Fibroblast of villous mesenchyme (primary cell): ENCODE results near the gene TMEM238. TPM values are rescaled to one million over a fixed set of nuclear protein-coding genes. Genes with fewer than 3 reads are reported as not detected.

ENCODE experiments used
- DNase-seq: peaks from one replicate; pipeline ENCODE4 v3.0.0-alpha.2; 2010; ENCODE audit warnings: low read depth
- H3K4me3 ChIP-seq: 2 replicates; pipeline ENCODE4 v1.5.1; 2011; ENCODE audit warnings: low read depth, mild to moderate bottlenecking, low read length
- total RNA-seq: library from RNA; depleted of rRNA; stranded (reverse); fragments of >200 nt; gene quantifications from 2 replicates; pipeline ENCODE4 v1.2.3, GENCODE V29; 2012
- TF ChIP-seq, protein P1 (sequence below): IDR thresholded peaks from 2 replicates; pipeline ENCODE4 v1.5.1; 2012; ENCODE audit warnings: low read depth, mild to moderate bottlenecking, low read length; ENCODE audit not compliant: insufficient read depth

Gene TMEM238
- total RNA-seq, 1 donor, result not detected

DNA sequence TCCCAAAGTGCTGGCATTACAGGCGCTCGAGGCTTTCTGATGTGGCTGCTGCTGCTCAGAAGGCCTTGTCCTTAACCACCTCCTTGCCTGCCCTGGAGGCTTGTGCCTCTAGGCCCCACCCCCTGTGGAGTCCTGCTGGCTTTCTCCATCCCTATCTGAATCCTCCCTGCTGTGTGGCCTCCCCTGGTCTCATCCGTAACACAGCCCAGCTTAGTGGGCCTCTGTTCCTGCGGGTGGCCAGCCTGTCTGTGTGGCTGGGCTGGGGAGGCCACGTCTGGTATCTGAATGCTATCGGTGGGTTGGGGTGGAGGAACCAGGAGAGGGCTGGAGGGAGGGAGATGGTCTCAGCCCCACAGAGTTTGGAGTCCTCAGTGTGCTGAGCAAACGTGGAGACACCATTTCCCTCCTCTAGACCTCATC is 6.4 kb upstream of the TMEM238 start:
- no peak for DNase-seq

DNA sequence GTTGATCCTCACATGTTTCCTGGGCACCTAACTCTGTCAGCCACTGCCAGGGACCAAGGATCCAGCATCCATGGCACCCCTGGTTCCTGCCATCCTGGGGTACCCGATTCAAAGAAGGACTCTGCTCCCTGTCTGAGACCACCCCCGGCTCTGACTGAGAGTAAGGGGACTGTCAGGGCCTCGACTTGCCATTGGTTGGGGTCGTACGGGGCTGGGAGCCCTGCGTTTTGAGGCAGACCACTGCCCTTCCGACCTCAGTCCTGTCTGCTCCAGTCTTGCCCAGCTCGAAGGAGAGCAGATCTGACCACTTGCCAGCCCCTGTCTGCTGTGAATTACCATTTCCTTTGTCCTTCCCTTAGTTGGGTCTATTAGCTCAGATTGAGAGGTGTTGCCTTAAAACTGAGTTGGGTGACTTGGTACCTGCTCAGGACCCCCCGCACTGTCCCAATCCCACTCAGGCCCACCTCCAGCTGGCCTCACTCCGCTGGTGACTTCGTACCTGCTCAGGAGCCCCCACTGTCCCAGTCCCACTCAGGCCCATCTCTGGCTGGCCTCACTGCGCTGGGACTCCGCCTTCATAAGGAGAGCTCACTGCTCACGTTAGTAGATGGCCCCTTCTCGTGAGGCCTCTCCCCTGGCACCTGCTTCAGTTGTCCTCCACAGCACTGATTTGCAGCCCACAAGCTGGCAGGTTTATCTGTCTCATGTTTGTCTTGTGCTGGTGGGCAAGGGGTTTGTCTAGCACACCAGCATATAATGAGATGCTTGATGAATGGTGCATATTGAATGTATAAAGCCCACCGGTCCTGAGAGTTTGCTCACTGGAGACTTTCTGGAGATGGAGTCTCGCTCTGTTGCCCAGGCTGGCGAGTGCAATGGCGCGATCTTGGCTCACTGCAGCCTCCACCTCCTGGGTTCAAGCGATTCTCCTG is 5.6 kb upstream of the TMEM238 start:
- H3K4me3 ChIP-seq, result no peak overlapping the region
- DNase-seq, result no peak
- TF ChIP-seq, protein P1, sequence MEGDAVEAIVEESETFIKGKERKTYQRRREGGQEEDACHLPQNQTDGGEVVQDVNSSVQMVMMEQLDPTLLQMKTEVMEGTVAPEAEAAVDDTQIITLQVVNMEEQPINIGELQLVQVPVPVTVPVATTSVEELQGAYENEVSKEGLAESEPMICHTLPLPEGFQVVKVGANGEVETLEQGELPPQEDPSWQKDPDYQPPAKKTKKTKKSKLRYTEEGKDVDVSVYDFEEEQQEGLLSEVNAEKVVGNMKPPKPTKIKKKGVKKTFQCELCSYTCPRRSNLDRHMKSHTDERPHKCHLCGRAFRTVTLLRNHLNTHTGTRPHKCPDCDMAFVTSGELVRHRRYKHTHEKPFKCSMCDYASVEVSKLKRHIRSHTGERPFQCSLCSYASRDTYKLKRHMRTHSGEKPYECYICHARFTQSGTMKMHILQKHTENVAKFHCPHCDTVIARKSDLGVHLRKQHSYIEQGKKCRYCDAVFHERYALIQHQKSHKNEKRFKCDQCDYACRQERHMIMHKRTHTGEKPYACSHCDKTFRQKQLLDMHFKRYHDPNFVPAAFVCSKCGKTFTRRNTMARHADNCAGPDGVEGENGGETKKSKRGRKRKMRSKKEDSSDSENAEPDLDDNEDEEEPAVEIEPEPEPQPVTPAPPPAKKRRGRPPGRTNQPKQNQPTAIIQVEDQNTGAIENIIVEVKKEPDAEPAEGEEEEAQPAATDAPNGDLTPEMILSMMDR, result no peak

More for the DNA sequence above, 6.4 kb upstream of the TMEM238 start:
- TF ChIP-seq, protein P1, result no peak
- no peak overlapping the region for H3K4me3 ChIP-seq

DNA sequence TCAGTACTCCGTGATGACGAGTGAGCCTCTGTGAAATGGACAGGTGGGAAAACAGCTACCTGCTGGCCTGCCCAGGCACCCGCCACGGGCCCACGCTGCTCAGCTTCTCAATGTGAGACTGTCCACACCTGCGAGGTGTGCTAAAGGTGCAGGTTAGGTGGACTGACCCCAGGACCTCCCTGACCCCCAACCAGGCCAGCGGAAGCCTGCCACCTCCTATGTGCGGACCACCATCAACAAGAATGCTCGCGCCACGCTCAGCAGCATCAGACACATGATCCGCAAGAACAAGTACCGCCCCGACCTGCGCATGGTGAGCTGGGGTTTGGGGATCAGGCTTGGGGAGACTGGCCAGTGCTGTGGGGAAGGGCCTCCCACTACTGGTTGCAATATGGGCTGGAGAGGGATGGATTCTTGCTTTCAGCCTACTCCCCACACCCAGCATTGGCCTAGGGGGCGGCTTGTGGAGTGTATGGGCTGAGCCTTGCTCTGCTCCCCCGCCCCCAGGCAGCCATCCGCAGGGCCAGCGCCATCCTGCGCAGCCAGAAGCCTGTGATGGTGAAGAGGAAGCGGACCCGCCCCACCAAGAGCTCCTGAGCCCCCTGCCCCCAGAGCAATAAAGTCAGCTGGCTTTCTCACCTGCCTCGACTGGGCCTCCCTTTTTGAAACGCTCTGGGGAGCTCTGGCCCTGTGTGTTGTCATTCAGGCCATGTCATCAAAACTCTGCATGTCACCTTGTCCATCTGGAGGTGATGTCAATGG is 3.8 kb upstream of the TMEM238 start:
- peak overlapping the region; percentile 98 for H3K4me3 ChIP-seq
- no peak for DNase-seq
- TF ChIP-seq, protein P1, result no peak

DNA sequence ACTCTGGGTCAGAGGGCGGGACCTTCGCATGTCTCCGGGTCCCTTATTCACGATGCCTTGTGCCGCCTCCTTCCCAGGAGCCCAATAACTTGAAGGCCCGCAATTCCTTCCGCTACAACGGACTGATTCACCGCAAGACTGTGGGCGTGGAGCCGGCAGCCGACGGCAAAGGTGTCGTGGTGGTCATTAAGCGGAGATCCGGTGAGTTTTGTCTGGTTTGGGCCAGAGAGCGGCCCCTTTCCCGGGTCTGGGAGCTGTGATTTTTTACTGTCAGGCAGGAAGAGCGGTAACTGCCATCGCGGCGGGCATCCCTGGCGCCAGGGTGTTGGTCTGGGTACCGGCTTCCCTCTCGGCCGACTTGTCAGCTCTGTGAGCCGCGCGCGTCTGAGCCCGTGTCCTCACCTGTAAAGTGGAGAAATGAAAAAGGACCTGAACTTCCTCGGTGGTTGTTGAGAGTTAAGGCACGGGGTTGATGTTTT is 2.4 kb upstream of the TMEM238 start:
- TF ChIP-seq, protein P1, result no peak
- DNase-seq, result no peak

DNA sequence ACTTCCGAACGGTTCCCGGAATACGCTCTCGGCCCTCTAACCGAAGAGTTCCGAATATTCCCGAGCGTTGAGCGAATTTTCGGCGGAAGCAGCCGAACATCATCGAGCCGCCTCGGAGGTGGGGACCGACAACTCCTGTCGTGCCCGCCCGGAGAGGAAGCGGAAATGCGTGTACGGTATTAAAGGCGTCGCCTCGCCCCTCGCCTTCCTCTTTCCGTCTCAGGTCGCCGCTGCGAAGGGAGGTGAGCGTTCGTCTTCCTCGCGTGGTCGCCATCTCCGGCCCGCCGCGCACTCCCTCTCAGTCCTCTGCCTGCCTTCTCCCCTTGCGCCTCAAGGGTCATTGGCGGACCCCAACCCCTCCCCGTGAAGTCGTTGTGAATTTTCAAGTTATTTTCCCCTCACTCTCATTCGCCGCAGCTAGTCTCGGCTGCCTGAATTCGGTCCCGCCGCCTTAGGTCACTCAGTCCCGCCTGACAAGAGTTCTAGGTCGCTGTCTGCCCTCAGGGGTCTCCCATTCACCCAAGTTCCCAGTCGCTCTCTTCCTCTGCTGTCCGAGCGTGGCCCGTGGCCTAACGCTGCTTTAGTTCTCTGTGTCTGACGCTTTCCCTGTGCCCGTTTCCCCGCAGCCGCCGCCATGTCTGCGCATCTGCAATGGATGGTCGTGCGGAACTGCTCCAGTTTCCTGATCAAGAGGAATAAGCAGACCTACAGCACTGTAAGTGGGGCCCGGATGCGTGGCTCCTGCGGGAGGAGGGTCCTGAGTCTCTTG is 1.8 kb upstream of the TMEM238 start, which contains the start of gene RPL28:
RPL28 (plus strand) TSS at position 209 of the 769 bp plus-strand sequence; CDS start at position 635, 426 bp downstream.
- peak; percentile 98 for DNase-seq
- TF ChIP-seq, protein P1, result no peak
- peak within 1 kb of the TSS; percentile 98 for H3K4me3 ChIP-seq

More for the DNA sequence above, 2.4 kb upstream of the TMEM238 start:
- peak overlapping the region; percentile 98 for H3K4me3 ChIP-seq
